PC-3 (cell line): ENCODE results near the gene CNPY3.

Experiments used
- CTCF ChIP-seq: fragments of 300-600 bp; sonication (generic); conservative IDR thresholded peaks from 2 replicates; pipeline ENCODE4 v1.5.1; 2017; ENCODE audit warnings: antibody characterized with exemption, low read depth, mild to moderate bottlenecking, low read length
- EZH2phosphoT487 ChIP-seq: fragments of 300-600 bp; sonication (generic); IDR thresholded peaks from 2 replicates; pipeline ENCODE4 v1.6.1; 2018; ENCODE audit warnings: mild to moderate bottlenecking, antibody characterized with exemption, low read length, borderline replicate concordance

- TF ChIP-seq CTCF (no peak), EZH2phosphoT487 (no peak)
Measured at GRCh38 chr6:42962096-42962495, 32.8 kb downstream of the CNPY3 start.
